HG03108 (cell line): ENCODE data around the gene KITLG.
A peak's percentile ranks its signal among the peaks of the same experiment; 100 is the strongest.
"Not testable (repeated sequence)": the region's sequence is repeated elsewhere in the genome, so short reads cannot be mapped to it uniquely, and the experiment has no call there.

Experiments used
- ATAC-seq: cut with Tn5 transposase; IDR thresholded peaks from one replicate; pipeline ENCODE4 v1.9.1; 2021; ENCODE audit warnings: moderate library complexity; ENCODE audit not compliant: unreplicated experiment

Gene KITLG, protein sequence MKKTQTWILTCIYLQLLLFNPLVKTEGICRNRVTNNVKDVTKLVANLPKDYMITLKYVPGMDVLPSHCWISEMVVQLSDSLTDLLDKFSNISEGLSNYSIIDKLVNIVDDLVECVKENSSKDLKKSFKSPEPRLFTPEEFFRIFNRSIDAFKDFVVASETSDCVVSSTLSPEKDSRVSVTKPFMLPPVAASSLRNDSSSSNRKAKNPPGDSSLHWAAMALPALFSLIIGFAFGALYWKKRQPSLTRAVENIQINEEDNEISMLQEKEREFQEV

DNA sequence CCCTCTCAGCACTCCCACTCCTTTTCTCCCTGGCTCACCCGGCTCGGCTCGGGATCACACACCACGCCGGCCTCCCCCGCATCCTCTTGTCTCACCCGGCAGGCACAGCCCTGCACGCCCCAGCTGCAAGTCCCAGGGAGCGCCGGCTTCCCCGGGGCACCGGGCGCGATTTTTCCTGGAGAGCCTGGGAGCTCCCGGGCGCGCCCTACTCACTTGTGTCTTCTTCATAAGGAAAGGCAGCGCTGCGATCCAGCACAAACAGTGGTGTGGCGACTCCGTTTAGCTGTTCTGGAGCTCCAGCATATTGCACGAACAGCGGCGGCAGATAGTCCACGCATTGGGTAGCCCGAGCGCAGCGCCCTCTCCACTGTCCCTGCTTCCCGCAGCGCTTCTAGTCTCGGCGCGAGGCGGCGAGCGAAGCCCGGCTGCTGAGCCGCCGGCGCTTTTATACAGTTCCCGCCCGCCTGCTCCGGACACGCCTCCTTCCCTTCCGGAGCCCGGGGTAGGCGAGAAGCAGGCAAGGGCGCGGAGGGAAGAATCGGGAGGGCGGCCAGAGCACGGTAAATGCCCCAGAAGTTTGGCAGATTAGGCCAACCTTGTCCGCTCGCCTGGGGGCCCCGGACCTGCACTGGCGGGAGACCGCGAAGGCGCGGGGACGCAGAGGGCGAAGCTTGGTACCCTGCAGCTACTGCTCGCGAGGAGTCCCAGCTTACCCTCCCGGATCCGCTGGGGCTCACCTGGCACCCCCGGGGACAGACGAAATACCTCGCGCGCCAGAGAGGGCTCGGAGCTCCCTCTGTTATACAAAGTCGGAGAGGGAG is at the start of gene KITLG:
TSS of gene KITLG (minus strand) at position 421 of the 821 bp plus-strand sequence. CDS start at position 228, 193 bp downstream.
- ATAC-seq = peak; percentile 74

DNA sequence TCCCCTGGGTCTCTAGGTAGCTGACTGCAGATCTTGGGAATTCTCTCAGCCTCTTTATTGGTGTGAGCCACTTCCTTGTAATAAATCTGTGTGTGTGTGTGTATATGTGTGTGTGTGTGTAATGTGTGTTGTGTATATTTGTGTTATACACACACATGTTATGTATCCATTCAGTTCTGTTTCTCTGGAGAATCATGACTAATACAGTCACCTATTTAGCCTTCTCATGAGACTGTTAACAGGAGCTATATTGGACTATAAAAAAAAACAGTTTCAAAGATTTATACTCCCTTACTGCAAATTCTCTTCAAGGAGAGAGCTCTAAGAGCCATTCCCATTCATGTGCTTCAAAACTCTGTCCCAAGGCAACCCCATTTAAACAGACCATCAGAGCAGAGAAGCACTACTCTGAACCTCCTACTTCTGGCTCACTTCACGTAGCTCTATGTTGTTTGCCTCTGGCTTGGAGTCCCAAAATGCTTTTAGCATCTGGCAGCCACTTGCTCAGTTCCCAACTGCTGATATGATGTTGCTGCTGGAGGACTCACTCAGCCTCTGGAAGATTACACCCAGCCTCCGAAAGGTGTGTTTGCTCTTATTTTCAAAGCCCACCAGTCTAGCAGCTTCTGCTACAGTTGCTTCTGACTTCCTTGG is 48.7 kb upstream of the KITLG start:
- ATAC-seq = no peak

DNA sequence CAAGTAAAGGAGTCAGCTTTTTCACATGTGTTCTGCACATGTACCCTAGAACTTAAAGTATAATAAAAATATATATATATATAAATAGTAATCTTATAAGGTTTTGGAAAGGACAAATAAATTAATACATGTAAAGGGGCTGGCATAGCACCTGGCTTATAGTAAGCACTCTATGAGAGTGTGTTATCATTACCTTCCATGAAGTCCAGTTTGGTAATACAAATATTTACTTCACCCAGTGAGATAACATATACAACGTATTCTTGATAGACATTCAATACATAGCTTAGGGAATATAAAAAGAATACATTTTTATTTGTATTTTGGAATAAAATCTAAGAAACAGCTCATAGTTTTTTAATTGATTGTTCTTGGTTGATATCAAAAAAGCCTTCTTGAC is 47.8 kb upstream of the KITLG start:
- ATAC-seq = not testable (repeated sequence)

DNA sequence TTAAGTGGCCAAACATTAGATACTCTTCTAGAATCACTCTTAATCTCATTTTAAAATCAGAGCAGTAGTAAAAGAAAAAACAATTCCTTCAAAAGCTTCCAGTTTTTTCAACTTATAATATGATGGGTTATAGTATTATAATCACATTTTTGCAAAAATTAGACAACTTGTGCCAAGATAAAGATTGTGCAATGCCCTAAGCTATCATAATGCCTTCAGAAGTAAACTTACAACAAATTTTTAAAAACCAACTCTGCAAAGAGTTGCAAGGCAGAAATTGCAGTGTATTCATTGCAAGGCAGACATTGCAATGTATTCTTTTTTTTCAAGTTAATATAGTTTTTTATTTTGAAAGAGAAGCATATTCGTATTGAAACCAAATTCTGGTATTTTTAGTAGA is 47.2 kb upstream of the KITLG start:
- ATAC-seq = no peak

DNA sequence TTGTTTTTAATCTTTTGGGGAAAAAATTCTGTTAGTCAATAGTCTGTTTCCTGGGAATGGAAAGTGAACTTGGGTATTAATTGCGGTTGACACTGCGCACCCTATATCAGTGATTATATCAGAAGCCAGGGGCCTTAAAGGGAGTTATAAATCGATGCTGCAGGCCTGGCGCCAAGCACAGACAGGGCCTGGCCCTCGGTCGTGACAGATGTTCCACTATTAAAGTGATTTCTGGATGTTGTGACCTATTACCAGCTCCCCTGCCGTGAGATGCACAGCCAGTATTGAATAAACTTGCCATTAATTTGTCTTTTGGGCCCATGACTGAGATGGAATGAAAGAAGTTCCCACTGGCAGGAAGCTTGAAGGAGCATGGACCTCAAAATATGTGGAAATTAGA is 45.1 kb upstream of the KITLG start:
- ATAC-seq = no peak

DNA sequence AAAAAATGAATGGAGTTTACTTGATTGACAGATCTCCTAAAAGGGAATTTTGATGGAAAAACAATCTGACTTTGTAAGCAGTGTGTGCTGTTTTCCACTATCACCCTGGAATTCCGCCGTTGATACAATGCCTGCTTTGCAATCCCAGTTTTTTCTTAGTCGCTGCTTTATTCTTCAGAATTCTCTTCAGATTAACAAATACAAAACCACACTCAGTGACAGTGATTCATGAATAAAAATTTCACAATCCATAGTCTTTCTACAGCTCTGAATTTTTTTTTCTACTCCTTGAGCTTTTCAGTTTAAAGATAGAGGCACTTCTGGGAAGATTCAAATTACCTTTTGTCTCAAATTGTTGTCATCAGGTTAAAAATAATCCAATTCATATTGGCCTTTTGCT is 44.6 kb upstream of the KITLG start:
- no peak for ATAC-seq

DNA sequence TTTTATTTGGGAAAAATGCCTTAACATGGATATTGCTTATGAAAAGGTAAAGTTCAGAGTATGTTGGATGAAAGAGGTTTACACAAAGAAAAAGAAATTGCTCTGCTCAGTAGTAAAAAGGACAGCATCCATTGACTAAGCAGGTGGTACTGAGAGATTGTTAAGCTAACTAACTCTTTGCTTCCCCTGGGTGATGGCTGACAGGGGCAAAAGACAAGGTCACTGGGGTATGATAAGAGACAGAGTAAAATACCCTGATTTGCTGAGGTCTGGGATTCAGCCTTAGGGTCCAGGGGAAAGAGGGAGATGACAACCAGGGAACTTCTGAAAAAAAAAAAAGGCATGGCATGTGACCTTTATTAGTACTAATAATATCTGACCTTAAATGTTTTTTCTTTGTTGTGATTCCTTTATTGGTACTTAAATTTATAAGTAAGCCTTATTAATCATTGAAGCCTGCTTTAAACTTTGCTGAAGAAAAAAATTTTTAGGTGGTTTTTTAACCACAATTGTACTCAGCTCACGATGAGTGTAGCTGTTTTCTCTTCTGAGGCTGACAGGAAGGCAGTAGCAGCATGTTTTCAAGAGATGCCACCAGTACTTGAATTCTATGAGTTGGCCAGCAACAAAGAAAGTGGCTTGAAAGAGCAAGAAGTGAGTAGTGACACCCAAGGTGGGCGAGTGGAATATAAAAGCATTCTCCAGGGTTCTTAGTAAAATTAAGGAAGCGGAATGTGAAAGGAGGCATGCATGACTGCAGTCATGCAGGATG is 43.7 kb upstream of the KITLG start:
- no peak for ATAC-seq

DNA sequence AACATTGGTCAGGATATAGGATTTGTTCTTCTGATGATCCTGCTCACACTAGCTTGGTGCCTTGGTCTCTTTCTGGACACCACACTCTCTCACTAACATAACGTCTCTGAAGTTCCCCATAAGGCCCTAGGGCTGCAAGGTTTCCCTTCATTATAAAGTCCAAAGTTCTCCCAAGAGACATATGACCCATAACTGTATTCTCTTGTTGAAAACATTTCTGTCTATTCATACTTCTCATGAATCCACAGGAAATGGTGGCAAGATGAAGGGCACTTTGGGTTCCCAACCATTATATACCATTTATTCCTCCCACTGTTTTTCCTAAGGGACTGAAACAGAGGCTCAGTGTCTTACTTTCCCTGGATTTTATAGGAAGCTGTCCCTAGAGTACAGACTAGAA is 37.1 kb upstream of the KITLG start:
- no peak for ATAC-seq

DNA sequence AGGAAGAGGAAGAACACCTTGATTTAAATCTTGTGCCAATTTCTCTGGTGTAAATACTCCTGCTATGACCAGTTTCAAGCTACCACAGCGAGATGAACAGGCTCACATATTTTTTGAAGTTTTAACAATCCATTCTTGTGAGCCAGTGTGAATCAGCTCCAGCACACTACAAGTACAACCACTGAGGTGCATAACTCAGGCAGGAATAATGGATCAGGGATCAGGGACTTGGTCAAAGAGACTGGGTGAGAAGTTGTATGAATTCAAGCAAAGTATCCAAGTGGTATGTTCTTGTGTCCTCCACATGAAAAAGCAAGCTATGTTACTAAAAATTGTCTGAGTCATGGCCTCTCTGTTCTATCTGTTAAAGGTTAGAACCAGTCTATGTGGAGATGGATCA is 35.2 kb upstream of the KITLG start:
- ATAC-seq = no peak

DNA sequence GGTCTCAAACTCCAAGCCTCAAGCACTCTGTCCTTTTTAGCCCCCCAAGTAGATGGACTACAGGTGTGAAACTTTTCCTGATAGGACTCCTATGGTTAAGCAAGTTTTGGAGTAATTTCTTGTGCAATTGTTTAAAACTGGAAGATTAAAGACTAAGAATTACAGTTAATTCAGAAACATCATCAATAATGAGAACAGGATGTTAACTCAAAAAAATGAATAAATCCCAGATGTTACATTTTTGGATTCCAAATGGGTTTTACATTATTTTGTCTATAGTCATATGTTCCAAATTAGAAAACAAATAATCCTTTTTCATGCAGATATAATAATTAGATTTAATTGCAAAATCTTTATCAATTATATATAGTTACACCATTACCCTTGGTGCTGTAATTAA is 24.4 kb upstream of the KITLG start:
- no peak for ATAC-seq

DNA sequence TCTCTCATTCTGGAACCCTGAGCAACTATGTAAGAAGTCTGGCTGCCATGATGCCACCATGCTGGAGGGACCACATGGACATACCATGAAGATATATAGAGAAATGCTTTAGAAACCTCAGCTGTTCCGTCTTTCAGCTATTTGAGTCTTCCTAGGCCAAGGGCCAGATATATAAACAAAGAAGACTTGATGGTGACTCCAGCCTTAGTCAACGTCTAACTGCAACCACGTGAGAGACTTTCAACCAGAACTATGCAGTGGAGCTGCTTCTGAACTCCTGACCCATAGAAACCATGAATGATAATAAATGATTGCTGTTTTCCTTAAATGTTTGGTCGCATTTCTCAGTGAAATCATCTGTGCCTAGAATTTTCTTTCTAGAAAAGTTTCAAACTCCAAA is 20.0 kb upstream of the KITLG start:
- ATAC-seq = no peak

DNA sequence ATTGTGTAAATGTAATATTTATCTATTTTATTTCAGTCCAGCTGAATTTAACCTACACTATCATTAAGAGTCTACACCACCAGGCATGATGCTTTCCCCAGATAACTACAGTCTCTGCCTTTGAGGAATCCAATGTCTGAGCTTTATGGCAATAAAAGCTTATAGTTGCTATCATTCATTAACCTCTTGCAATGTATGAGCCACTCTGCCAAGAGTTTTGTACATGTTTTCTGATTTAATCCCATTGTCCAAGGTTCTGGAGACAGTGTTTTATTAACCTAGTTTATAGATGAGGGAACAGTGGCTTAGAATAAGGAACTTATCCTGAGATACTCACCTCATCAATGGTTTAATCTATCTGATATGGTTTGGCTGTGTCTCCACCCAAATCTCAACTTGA is 17.1 kb upstream of the KITLG start:
- no peak for ATAC-seq

DNA sequence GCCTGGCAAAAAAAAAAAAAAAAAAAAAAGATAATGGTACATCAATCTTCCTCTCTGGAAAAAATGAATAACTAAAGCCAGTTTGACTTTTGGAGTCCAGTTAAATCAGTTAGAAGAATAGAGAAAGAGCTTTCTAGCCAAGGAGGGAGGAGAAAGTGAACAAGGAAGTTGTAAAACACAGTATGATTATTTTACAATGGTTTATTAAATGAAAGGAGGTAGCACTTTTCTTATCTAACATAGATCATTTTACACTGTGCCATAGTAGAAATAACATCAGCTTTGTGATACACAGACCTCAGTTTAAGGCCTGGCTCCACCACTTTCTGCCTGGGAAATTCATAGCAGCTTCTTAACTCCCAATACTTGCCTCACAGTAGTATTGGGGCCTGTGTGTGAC is 15.4 kb upstream of the KITLG start:
- ATAC-seq = no peak

DNA sequence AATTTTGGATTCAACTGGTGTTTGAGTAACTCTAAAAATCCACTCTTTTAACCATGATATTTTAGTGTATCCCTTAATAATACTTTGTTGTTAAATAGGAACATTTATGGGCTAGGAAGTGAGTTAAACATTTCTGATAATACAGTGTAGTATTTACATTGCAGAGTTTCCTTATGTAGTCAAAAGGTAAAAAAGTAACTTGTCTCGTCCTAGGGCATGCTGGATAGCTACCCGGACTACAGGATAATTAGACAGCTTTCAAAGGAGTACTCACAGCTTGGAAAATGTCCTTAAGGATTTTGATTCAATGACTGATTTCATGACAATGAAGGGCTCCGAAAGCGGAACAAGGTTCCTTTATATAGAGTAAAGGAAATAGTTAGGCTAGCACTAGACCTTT is 14.5 kb upstream of the KITLG start:
- no peak for ATAC-seq

DNA sequence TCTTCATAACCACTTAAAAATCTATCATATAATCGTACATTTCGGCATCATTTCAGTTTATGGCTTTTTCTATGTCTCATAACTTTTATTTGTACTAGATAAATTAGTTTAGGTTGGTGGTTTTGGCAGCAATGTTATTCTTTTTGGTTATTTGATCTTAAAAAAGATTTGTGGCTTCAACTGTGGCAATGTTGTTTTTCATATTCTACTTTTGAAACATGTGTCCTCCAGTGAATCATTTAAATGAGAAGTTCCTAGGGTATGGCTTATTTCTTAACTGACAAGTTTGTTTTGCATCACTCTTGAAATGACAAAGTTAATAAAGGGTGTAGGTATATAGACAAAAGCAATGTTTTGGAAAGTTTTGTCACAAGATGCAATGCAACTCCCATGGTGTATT is 11.1 kb upstream of the KITLG start:
- no peak for ATAC-seq

DNA sequence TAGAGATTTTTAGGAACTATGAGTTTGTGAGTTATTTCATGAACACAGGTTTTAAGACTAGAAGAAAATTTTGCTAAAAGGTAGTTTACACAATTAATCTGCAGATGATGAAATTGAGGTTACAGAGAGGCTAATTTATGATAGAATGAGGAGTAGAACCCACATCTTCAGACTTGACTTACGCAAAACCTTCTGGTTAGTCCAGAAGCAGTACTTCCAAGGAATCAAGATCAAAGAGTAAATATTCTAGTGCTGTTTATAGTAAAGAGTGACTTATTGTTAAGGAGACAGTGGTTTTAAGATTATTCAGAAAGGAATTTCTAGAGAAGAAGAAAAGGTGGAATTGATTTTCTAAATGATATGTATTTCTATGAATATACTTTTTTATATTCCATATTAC is 10.6 kb upstream of the KITLG start:
- no peak for ATAC-seq

DNA sequence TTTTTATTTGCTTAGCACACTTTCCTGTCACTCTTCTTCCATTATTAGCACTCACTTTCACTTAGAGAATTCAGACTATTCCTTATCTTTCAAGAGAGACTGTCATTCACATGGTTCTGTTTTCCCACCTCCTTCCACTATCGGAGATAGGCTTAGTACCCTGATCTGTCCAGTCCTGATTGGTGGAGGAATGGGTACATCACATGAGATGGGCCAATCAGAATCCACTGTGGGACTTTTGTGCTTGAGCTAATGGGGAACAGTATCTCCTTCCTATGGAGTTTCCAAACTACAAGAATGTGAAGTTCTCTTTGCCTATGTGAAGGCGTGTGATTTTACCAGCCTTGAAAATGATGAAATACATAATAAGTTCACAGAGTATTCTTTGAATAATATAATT is 4.8 kb upstream of the KITLG start:
- no peak for ATAC-seq

DNA sequence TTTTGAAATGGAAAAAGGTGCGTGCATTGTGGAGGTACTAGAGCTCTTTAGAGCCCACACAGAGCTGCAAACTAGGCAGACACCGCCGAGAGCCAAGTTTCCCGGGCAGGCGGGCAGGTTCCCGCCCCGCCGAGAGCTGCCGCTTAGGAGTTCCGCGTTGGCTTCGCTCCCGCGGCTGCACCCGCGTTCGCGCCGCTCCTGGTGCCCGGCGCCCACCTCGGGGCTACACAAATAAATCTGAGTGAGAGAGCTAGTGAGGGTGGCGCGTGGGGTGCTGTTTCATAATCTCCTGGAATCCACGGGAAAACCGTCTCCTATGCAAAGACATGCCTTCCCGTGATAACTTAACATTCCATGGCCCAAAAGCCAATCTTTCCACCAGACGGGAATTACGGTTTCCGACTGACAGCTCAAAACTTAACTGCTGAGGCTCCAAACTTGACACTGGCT is 645 bp downstream of the KITLG start:
- ATAC-seq = no peak

DNA sequence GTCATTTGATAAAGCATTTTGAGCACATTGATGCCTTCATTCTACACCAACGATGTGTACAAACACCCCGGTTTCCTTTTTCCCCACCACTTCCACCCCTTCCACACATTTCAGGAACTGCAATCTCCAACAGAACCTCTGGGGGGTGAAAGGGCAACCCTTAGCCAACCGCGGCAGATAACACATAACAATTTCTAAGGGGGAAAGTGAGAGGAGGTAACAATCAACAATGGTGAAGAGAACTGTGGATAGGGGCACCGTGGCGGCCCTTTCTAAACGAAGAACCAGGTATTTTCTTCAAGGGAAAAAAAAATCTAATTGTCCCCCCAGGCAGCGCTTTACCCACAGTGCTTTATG is 1.1 kb downstream of the KITLG start:
- no peak for ATAC-seq

DNA sequence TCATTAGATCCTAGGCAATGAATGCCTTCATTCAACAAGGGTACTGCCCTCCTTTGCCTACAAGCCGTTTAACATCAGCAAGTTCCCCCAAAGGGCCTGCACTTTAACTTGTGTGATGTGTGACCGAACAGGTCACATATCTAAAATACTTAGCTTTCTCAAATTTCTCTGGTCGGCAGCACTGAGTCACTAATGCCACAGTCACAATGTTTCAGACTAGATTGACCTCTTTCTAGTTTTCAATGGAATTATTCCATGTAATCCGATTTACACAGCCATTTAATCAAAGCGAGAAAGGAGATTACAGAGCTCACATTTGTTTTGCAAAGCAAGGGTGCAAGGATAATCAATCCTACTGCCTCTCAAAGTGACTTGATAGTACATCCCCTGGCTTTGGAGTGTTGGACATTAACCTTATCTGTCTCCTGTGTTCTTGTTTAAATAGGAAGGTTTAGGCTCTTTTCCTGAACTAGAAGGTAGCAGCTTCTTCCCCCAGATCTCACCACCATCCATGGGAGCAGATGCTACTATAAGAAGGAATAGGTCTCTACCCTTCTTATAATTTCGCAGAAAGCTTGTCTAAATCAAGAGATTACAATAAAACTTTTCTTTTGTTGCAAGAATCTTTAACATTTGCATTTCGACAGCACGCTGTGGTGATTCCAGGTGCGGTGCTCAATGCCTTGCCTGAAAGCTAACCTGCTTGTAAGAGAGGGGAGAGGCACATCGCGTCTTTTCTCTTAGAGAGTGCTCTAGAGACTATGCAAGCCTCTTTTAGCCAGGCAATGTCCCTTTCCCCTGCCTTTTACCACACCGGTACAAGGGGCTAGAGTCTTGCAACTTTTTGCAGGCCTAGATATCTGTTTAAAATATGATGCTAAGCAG is 1.8 kb downstream of the KITLG start:
- ATAC-seq = no peak
